ENCODE results near the gene PTPRG.

PTPRG gene

DNA sequence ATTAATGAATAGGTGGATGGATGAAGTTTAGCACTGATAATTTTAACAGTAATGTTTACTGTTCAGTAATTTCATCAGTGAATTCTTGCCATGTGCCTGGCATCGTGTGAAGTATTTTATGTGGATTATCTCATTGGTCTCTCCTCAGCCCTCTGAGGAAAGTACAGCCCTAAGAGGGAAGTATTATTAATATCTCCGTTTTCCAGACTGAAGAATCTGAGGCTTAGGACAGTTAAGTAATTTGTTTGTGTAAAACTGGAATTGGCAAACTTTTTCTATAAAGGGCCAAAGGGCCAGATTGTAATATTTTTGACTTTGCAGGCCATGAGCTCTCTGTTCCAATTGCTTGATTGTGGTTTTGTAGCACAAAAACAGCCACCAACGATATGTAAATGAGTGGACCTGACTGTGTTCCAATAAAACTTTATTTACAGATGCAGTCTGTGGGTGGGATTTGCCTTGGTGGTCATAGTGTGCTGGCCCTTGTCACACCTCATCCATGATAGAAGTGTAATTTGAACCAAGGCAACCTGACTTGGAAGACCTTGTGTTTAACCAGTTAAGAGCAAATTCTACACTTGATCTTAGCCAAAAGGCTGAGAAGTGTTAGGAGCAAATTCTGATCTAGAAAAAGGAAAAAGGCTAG is 556.7 kb downstream of the PTPRG start:
- TF ChIP-seq FOXP2 (optimal IDR thresholded peaks at IDR 0.05; ENCODE audit: borderline replicate concordance, extremely low read depth, extremely low read length, insufficient read depth) (no peak), POLR2AphosphoS5 (IDR thresholded peaks at IDR 0.05; ENCODE audit: low read depth, low read length) (no peak), TAF1 (IDR thresholded peaks at IDR 0.05; ENCODE audit: borderline replicate concordance, insufficient read depth, low read length) (no peak), SIN3A (IDR thresholded peaks at IDR 0.05; ENCODE audit: borderline replicate concordance, insufficient read depth, low read length) (no peak)
- TF ChIP-seq, protein P1, sequence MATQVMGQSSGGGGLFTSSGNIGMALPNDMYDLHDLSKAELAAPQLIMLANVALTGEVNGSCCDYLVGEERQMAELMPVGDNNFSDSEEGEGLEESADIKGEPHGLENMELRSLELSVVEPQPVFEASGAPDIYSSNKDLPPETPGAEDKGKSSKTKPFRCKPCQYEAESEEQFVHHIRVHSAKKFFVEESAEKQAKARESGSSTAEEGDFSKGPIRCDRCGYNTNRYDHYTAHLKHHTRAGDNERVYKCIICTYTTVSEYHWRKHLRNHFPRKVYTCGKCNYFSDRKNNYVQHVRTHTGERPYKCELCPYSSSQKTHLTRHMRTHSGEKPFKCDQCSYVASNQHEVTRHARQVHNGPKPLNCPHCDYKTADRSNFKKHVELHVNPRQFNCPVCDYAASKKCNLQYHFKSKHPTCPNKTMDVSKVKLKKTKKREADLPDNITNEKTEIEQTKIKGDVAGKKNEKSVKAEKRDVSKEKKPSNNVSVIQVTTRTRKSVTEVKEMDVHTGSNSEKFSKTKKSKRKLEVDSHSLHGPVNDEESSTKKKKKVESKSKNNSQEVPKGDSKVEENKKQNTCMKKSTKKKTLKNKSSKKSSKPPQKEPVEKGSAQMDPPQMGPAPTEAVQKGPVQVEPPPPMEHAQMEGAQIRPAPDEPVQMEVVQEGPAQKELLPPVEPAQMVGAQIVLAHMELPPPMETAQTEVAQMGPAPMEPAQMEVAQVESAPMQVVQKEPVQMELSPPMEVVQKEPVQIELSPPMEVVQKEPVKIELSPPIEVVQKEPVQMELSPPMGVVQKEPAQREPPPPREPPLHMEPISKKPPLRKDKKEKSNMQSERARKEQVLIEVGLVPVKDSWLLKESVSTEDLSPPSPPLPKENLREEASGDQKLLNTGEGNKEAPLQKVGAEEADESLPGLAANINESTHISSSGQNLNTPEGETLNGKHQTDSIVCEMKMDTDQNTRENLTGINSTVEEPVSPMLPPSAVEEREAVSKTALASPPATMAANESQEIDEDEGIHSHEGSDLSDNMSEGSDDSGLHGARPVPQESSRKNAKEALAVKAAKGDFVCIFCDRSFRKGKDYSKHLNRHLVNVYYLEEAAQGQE (IDR thresholded peaks at IDR 0.05; ENCODE audit: insufficient read depth in 1 of 2, low read depth in 2 of 2, low read length in 2 of 2): no peak

DNA sequence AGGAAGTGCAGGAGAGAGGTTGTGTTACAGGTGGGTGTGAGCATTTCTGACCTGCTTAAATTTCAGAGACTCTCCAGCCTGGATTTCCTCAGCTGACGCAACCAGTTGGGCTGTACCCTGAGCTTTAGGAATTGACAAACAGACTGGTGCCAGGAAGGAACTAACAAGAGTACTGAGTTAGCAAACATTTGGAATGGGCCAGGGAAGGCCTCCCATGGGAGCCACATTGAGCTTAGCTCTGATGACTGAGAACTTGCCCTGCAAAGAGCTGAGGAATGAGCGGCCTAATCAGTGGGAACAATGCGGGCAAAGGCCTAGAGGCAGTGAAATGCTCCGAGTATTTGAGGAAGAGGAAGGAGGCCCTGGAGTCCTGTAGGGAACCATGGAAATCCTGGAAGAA is 557.8 kb downstream of the PTPRG start:
- TF ChIP-seq, protein P1 (IDR thresholded peaks at IDR 0.05; ENCODE audit: insufficient read depth in 1 of 2, low read depth in 2 of 2, low read length in 2 of 2): no peak
- TF ChIP-seq FOXP2 (optimal IDR thresholded peaks at IDR 0.05; ENCODE audit: borderline replicate concordance, extremely low read depth, extremely low read length, insufficient read depth) (no peak), POLR2AphosphoS5 (IDR thresholded peaks at IDR 0.05; ENCODE audit: low read depth, low read length) (no peak), SIN3A (IDR thresholded peaks at IDR 0.05; ENCODE audit: borderline replicate concordance, insufficient read depth, low read length) (no peak), TAF1 (IDR thresholded peaks at IDR 0.05; ENCODE audit: borderline replicate concordance, insufficient read depth, low read length) (no peak)

DNA sequence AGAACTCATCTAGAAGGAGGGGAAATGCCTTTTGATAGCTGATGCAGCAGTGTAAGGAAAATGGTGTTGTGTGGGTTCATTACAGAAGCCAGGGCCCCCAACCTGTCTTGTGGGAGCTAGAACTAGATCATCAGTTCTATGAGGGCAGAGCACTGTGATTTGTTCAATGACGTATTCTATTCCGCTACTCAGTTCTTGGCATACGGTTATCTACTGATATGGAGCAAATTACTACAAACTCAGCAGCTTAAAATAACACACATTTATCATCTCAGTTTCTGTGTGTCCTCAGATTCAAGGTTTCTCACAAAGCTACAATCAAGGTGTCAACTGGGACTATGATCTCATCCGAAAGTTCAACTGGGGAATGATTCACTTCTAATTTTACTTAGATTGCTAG is 561.4 kb downstream of the PTPRG start:
- TF ChIP-seq POLR2AphosphoS5 (IDR thresholded peaks at IDR 0.05; ENCODE audit: low read depth, low read length) (no peak), FOXP2 (optimal IDR thresholded peaks at IDR 0.05; ENCODE audit: borderline replicate concordance, extremely low read depth, extremely low read length, insufficient read depth) (no peak), TAF1 (IDR thresholded peaks at IDR 0.05; ENCODE audit: borderline replicate concordance, insufficient read depth, low read length) (no peak)
- TF ChIP-seq, protein P1 (IDR thresholded peaks at IDR 0.05; ENCODE audit: insufficient read depth in 1 of 2, low read depth in 2 of 2, low read length in 2 of 2): no peak

DNA sequence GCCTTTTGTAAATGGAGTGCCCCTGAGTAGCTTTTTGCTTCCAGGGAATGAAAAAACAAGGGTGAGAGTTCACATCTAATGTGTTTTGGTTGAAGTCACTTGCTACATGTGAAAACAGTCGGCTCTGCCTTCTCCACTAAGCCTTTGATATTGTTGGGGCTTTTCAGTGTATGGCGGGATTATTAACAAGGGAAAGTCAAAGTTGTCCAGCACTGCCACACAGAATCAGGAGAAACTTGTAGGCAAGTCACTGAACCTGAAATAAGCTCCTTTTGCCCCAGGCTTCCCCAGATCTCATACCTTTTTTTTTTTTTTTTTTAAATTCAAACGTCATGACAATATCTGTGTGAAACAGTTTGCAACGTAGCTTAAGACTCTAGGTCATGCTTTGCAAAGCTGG is 564.0 kb downstream of the PTPRG start:
- no peak for TF ChIP-seq FOXP2 (optimal IDR thresholded peaks at IDR 0.05; ENCODE audit: borderline replicate concordance, extremely low read depth, extremely low read length, insufficient read depth)
- TF ChIP-seq, protein P1 (IDR thresholded peaks at IDR 0.05; ENCODE audit: insufficient read depth in 1 of 2, low read depth in 2 of 2, low read length in 2 of 2): no peak
- no peak for TF ChIP-seq POLR2AphosphoS5 (IDR thresholded peaks at IDR 0.05; ENCODE audit: low read depth, low read length)
- no peak for TF ChIP-seq TAF1 (IDR thresholded peaks at IDR 0.05; ENCODE audit: borderline replicate concordance, insufficient read depth, low read length)
- no peak for TF ChIP-seq SIN3A (IDR thresholded peaks at IDR 0.05; ENCODE audit: borderline replicate concordance, insufficient read depth, low read length)

Data from PFSK-1 (cell line).